ENCODE measurements around the gene LDHAL6A.

The LDHAL6A gene

GRCh38 chr11:18427240-18427639 is 28.4 kb upstream of the LDHAL6A start:
- TF ChIP-seq CTCF (IDR thresholded peaks at IDR 0.05; ENCODE audit: unreplicated experiment in 3 of 3) = no peak
- Mint-ChIP-seq H3K4me3 (no peak overlapping the region), H3K36me3 (ENCODE audit: low read depth) (no peaks in the 10 kb centered on the region), H3K9me3 (no peaks in the 10 kb centered on the region), H3K4me1 (no peaks in the 10 kb centered on the region), H3K27ac (no peak overlapping the region), H3K27me3 (ENCODE audit: low read depth) (no peaks in the 10 kb centered on the region)

GRCh38 chr11:18429332-18429731 is 26.3 kb upstream of the LDHAL6A start:
- H3K4me3 Mint-ChIP-seq = no peak overlapping the region
- no peak for TF ChIP-seq CTCF (IDR thresholded peaks at IDR 0.05; ENCODE audit: unreplicated experiment in 3 of 3)
- H3K4me1 Mint-ChIP-seq = no peaks in the 10 kb centered on the region
- H3K27me3 Mint-ChIP-seq (ENCODE audit: low read depth) = no peaks in the 10 kb centered on the region
- H3K9me3 Mint-ChIP-seq = no peaks in the 10 kb centered on the region
- H3K27ac Mint-ChIP-seq = no peak overlapping the region
- no peaks in the 10 kb centered on the region for H3K36me3 Mint-ChIP-seq (ENCODE audit: low read depth)

- Mint-ChIP-seq H3K27ac (no peak overlapping the region), H3K9me3 (no peaks in the 10 kb centered on the region), H3K27me3 (ENCODE audit: low read depth) (no peaks in the 10 kb centered on the region), H3K4me1 (no peaks in the 10 kb centered on the region), H3K4me3 (no peak overlapping the region), H3K36me3 (ENCODE audit: low read depth) (no peaks in the 10 kb centered on the region)
- no peak for TF ChIP-seq CTCF (IDR thresholded peaks at IDR 0.05; ENCODE audit: unreplicated experiment in 3 of 3)
Measured at GRCh38 chr11:18438691-18439090, 17.0 kb upstream of the LDHAL6A start.

- Mint-ChIP-seq H3K4me3 (no peak overlapping the region), H3K27ac (no peak overlapping the region), H3K9me3 (no peaks in the 10 kb centered on the region)
Measured at GRCh38 chr11:18449251-18449650, 6.4 kb upstream of the LDHAL6A start.

GRCh38 chr11:18452927-18453326 is 2.7 kb upstream of the LDHAL6A start:
- no peak for TF ChIP-seq CTCF (IDR thresholded peaks at IDR 0.05; ENCODE audit: unreplicated experiment in 3 of 3)
- no peak overlapping the region for H3K4me3 Mint-ChIP-seq
- peaks cover 14% of the 10 kb centered on the region for H3K27me3 Mint-ChIP-seq (ENCODE audit: low read depth)
- no peaks in the 10 kb centered on the region for H3K9me3 Mint-ChIP-seq
- no peaks in the 10 kb centered on the region for H3K4me1 Mint-ChIP-seq
- H3K27ac Mint-ChIP-seq = no peak overlapping the region
- no peaks in the 10 kb centered on the region for H3K36me3 Mint-ChIP-seq (ENCODE audit: low read depth)

More at GRCh38 chr11:18449251-18449650, 6.4 kb upstream of the LDHAL6A start:
- no peaks in the 10 kb centered on the region for H3K4me1 Mint-ChIP-seq
- TF ChIP-seq CTCF (IDR thresholded peaks at IDR 0.05; ENCODE audit: unreplicated experiment in 3 of 3) = no peak
- H3K27me3 Mint-ChIP-seq (ENCODE audit: low read depth) = peaks cover 14% of the 10 kb centered on the region
- no peaks in the 10 kb centered on the region for H3K36me3 Mint-ChIP-seq (ENCODE audit: low read depth)

- no peaks in the 10 kb centered on the region for H3K9me3 Mint-ChIP-seq
- no peaks in the 10 kb centered on the region for H3K4me1 Mint-ChIP-seq
- H3K27ac Mint-ChIP-seq = no peak overlapping the region
- H3K27me3 Mint-ChIP-seq (ENCODE audit: low read depth) = peaks cover 4% of the 10 kb centered on the region
- TF ChIP-seq CTCF (IDR thresholded peaks at IDR 0.05; ENCODE audit: unreplicated experiment in 3 of 3) = no peak
- no peak overlapping the region for H3K4me3 Mint-ChIP-seq
- H3K36me3 Mint-ChIP-seq (ENCODE audit: low read depth) = no peaks in the 10 kb centered on the region
Measured at GRCh38 chr11:18457450-18457849, 1.8 kb downstream of the LDHAL6A start.

All from nephron (organoid).